ENCODE data around the gene RARB.

Gene RARB

DNA sequence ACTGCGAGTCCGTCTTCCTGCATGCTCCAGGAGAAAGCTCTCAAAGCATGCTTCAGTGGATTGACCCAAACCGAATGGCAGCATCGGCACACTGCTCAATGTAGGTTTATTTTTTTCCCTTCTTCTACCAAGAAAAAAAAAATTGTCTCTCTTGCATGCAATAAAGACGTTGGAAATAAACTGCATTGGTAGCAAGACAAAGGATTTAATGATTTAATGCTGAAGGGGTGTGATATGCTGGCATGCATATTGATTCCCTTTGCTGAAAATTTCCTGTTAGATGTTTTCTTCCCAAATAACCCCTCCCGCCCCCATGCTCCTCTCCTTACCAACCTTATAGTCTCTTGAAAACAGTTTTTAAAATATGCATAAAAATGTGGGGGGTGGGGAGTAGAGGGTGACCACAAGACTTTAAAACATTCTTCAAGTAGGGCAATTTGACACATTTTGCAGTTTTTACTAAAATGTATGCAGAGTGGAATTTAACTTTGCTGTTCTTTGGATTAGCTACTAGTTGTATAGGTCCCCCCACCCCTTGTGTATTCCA is 799 bp downstream of the RARB start:
- TF ChIP-seq CTCF (IDR thresholded peaks at IDR 0.05; ENCODE audit: low read depth, low read length, missing control alignments) = no peak
- peak overlapping the region; percentile 99 for H3K27ac ChIP-seq
- no peak for DNase-seq
- in situ Hi-C loops (cut with HindIII; ENCODE audit: low pct_ligation_motif_present, low sequenced_read_pairs) = no loop called here
- peak overlapping the region; percentile 90 for H3K4me3 ChIP-seq (ENCODE audit: low read depth, low read length)
- no peaks in the 10 kb centered on the region for H3K36me3 ChIP-seq (replicated peaks)
- no peaks in the 10 kb centered on the region for H3K27me3 ChIP-seq (replicated peaks)

DNA sequence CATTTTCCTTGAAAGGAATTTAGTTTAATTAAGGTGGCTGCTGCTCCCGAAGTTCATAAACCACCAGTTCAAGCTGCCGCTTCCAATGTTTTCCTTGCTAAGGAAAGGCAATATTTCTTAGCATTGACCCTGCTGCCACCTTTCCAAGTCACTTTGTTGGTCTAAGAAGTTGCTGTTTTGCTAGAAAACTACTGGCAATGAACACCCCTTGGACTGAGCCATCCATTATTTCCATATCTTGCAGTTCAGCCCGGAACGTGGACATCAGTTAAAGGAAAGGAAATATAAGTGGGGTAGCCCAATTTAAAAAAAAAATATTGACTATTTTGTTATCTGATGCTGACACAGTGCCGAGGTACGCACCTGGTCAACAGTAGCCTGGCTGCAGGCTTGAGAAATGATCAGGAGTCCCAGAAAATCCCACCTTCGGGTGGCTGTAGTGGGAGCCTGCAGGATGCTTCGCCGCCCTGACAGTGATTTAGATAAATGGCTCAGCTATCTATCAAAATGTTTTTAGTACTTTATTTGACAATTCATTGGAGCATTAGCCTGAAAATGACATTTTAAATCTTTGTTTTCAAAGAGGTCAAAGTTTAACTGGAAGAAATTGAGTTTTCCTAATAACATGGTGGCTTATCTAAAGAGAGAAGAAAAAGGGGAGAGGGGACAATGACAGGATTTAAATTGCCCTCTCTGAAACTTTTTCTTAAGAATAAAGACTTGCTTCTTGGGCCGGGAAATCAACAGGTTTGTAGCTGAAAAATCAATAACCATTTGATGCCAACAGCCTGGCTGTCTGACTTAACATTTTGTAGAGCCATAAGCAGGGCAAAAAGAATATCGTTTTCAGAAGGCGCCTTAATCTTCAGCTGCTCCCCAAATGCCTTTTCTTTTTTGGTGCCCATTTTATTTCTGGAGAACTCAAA is 1.6 kb downstream of the RARB start:
- Histone ChIP-seq H3K27ac (peak overlapping the region; percentile 99), H3K4me3 (ENCODE audit: low read depth, low read length) (peak overlapping the region; percentile 90), H3K36me3 (replicated peaks) (no peaks in the 10 kb centered on the region), H3K27me3 (replicated peaks) (no peaks in the 10 kb centered on the region)
- no peak for DNase-seq
- in situ Hi-C loops (cut with HindIII; ENCODE audit: low pct_ligation_motif_present, low sequenced_read_pairs) = no loop called here
- TF ChIP-seq CTCF (IDR thresholded peaks at IDR 0.05; ENCODE audit: low read depth, low read length, missing control alignments) = no peak

GRCh38 chr3:25430287-25430934 is 2.3 kb downstream of the RARB start:
- in situ Hi-C loops (cut with HindIII; ENCODE audit: low pct_ligation_motif_present, low sequenced_read_pairs) = no loop called here
- peak overlapping the region; percentile 90 for H3K4me3 ChIP-seq (ENCODE audit: low read depth, low read length)

DNA sequence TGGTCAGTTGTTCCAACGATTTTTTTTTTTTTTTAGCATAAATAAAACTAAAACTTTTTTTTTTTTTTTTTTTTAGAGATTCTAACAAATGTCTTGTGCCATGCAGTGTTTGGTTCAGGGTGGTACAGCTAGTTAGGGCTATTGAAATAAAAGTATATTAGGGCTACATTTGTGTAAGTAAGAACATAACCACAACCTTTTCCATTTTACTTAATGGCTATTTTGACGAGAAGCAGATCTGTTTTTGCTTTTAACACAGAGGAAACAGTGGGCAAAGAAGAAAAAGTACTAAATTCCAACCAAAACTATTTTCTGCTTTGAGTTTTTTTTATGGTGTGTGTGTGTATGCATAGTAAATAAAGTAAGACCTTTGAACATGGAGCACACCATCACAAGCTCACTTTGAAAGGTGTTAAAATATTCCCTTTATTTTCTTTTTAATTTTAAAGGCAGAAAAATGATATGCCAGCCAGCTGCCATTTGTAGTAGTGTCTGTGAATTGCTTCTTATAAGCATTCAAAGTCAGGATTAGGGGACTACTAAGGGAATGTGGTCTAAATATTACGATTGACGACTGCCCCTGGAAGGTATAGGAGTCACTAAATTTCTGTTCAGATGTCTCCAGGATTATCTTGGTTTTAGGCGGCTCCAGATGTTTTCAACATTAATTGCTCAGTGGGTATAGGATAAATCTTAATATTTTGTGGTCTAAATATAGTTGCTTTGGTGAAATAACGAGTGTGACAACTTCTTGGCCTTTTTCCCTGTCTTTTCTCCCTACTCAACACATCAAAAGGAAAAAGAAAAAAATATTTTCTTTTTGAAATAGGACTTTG is 3.1 kb downstream of the RARB start:
- TF ChIP-seq CTCF (IDR thresholded peaks at IDR 0.05; ENCODE audit: low read depth, low read length, missing control alignments) = no peak
- in situ Hi-C loops (cut with HindIII; ENCODE audit: low pct_ligation_motif_present, low sequenced_read_pairs) = no loop called here
- no peaks in the 10 kb centered on the region for H3K27me3 ChIP-seq (replicated peaks)
- peak overlapping the region; percentile 99 for H3K27ac ChIP-seq
- peak overlapping the region; percentile 90 for H3K4me3 ChIP-seq (ENCODE audit: low read depth, low read length)
- H3K36me3 ChIP-seq (replicated peaks) = no peaks in the 10 kb centered on the region
- no peak for DNase-seq

More at GRCh38 chr3:25430287-25430934, 2.3 kb downstream of the RARB start:
- Histone ChIP-seq H3K27me3 (replicated peaks) (no peaks in the 10 kb centered on the region), H3K36me3 (replicated peaks) (no peaks in the 10 kb centered on the region), H3K27ac (peak overlapping the region; percentile 99)
- DNase-seq = no peak
- no peak for TF ChIP-seq CTCF (IDR thresholded peaks at IDR 0.05; ENCODE audit: low read depth, low read length, missing control alignments)

- in situ Hi-C loops (cut with HindIII; ENCODE audit: low pct_ligation_motif_present, low sequenced_read_pairs) = no loop called here
- DNase-seq = no peak
- TF ChIP-seq CTCF (IDR thresholded peaks at IDR 0.05; ENCODE audit: low read depth, low read length, missing control alignments) = no peak
- H3K27ac ChIP-seq = peak overlapping the region; percentile 99
- H3K27me3 ChIP-seq (replicated peaks) = no peaks in the 10 kb centered on the region
- peak overlapping the region; percentile 90 for H3K4me3 ChIP-seq (ENCODE audit: low read depth, low read length)
- no peaks in the 10 kb centered on the region for H3K36me3 ChIP-seq (replicated peaks)
These were observed 4.2 kb downstream of the RARB start for GRCh38 chr3:25432176-25432720.
